ENCODE measurements around the gene PLEKHM2.

PLEKHM2 gene

GRCh38 chr1:15727866-15728534, 43.9 kb downstream of the PLEKHM2 start:
- no peaks in the 10 kb centered on the region for H3K4me1 ChIP-seq (ENCODE audit: insufficient read depth, low read length, severe bottlenecking)
- H3K9me2 ChIP-seq (ENCODE audit: low read depth, low read length), result no peaks in the 10 kb centered on the region
- H4K20me1 ChIP-seq (ENCODE audit: insufficient read depth, low read length), result no peaks in the 10 kb centered on the region
- H3K79me2 ChIP-seq (ENCODE audit: insufficient read depth, low read length), result no peaks in the 10 kb centered on the region
- TF ChIP-seq EZH2 (IDR thresholded peaks at IDR 0.05; ENCODE audit: borderline replicate concordance, low read length), result no peak
- no peak for TF ChIP-seq CTCF (IDR thresholded peaks at IDR 0.05; ENCODE audit: low read length)
- no peaks in the 10 kb centered on the region for H3K27me3 ChIP-seq (ENCODE audit: insufficient read depth, low read length)
- H2AFZ ChIP-seq (ENCODE audit: low read length), result no peak overlapping the region
- H3K4me3 ChIP-seq (ENCODE audit: low read depth, low read length, poor library complexity, severe bottlenecking), result no peak overlapping the region
- peaks cover 60% of the 10 kb centered on the region for H3K36me3 ChIP-seq (ENCODE audit: insufficient read depth, low read length)
- H3K9ac ChIP-seq (ENCODE audit: low read length), result no peak overlapping the region
- no peaks in the 10 kb centered on the region for H3F3A ChIP-seq (ENCODE audit: insufficient read depth, low read length)
- H3K4me2 ChIP-seq (ENCODE audit: low read length), result no peak overlapping the region
- no peak overlapping the region for H3K27ac ChIP-seq (ENCODE audit: low read depth, low read length, poor library complexity, severe bottlenecking)
- H3K9me3 ChIP-seq (ENCODE audit: low read length), result no peaks in the 10 kb centered on the region

- H3K27me3 ChIP-seq (ENCODE audit: insufficient read depth, low read length), result no peaks in the 10 kb centered on the region
- no peaks in the 10 kb centered on the region for H3K9me3 ChIP-seq (ENCODE audit: low read length)
- no peak overlapping the region for H3K4me2 ChIP-seq (ENCODE audit: low read length)
- H4K20me1 ChIP-seq (ENCODE audit: insufficient read depth, low read length), result no peaks in the 10 kb centered on the region
- H3K4me3 ChIP-seq (ENCODE audit: low read depth, low read length, poor library complexity, severe bottlenecking), result no peak overlapping the region
- H2AFZ ChIP-seq (ENCODE audit: low read length), result no peak overlapping the region
- no peak overlapping the region for H3K27ac ChIP-seq (ENCODE audit: low read depth, low read length, poor library complexity, severe bottlenecking)
- no peaks in the 10 kb centered on the region for H3K79me2 ChIP-seq (ENCODE audit: insufficient read depth, low read length)
- no peak for TF ChIP-seq CTCF (IDR thresholded peaks at IDR 0.05; ENCODE audit: low read length)
- no peak for TF ChIP-seq EZH2 (IDR thresholded peaks at IDR 0.05; ENCODE audit: borderline replicate concordance, low read length)
- no peak overlapping the region for H3K9ac ChIP-seq (ENCODE audit: low read length)
- H3K36me3 ChIP-seq (ENCODE audit: insufficient read depth, low read length), result peaks cover 66% of the 10 kb centered on the region
- H3K9me2 ChIP-seq (ENCODE audit: low read depth, low read length), result no peaks in the 10 kb centered on the region
- H3F3A ChIP-seq (ENCODE audit: insufficient read depth, low read length), result no peaks in the 10 kb centered on the region
- no peaks in the 10 kb centered on the region for H3K4me1 ChIP-seq (ENCODE audit: insufficient read depth, low read length, severe bottlenecking)
Observed at GRCh38 chr1:15728937-15729657, 45.0 kb downstream of the PLEKHM2 start.

GRCh38 chr1:15730423-15730822, 46.3 kb downstream of the PLEKHM2 start:
- TF ChIP-seq EZH2 (IDR thresholded peaks at IDR 0.05; ENCODE audit: borderline replicate concordance, low read length) (no peak), CTCF (IDR thresholded peaks at IDR 0.05; ENCODE audit: low read length) (no peak)
- H3F3A ChIP-seq (ENCODE audit: insufficient read depth, low read length), result no peaks in the 10 kb centered on the region
- H3K4me1 ChIP-seq (ENCODE audit: insufficient read depth, low read length, severe bottlenecking), result no peaks in the 10 kb centered on the region
- peaks cover 66% of the 10 kb centered on the region for H3K36me3 ChIP-seq (ENCODE audit: insufficient read depth, low read length)
- H2AFZ ChIP-seq (ENCODE audit: low read length), result no peak overlapping the region
- no peaks in the 10 kb centered on the region for H3K9me3 ChIP-seq (ENCODE audit: low read length)
- no peak overlapping the region for H3K27ac ChIP-seq (ENCODE audit: low read depth, low read length, poor library complexity, severe bottlenecking)
- no peak overlapping the region for H3K4me3 ChIP-seq (ENCODE audit: low read depth, low read length, poor library complexity, severe bottlenecking)
- H3K4me2 ChIP-seq (ENCODE audit: low read length), result no peak overlapping the region
- no peaks in the 10 kb centered on the region for H4K20me1 ChIP-seq (ENCODE audit: insufficient read depth, low read length)
- H3K27me3 ChIP-seq (ENCODE audit: insufficient read depth, low read length), result no peaks in the 10 kb centered on the region
- H3K79me2 ChIP-seq (ENCODE audit: insufficient read depth, low read length), result no peaks in the 10 kb centered on the region
- H3K9me2 ChIP-seq (ENCODE audit: low read depth, low read length), result no peaks in the 10 kb centered on the region
- H3K9ac ChIP-seq (ENCODE audit: low read length), result no peak overlapping the region

Data from OCI-LY1 (cell line).